Esophagus squamous epithelium (tissue), 5 donors: ENCODE results near the gene HEPACAM2. TPM values are rescaled to one million over a fixed set of nuclear protein-coding genes. Genes with fewer than 3 reads are reported as not detected.

Experiments
- DNase-seq: peaks from one replicate; lab custom pipeline; 2025; lab: John Stamatoyannopoulos, UW
- H3K27ac ChIP-seq, 4 donors: fragments of 200-600 bp; sonication (generic); one replicate each; pipeline ENCODE4 v1.5.1; 2016 to 2019; ENCODE audit warnings: mild to moderate bottlenecking in 1 of 4
- H3K27me3 ChIP-seq, 4 donors: fragments of 200-600 bp; sonication (generic); 1 replicate in 3 of 4; 2 replicates in 1 of 4; pipeline versions ENCODE4 v1.5.1 to v1.6.0; 2017 to 2021; ENCODE audit warnings: antibody characterized with exemption in 1 of 4
- H3K36me3 ChIP-seq, 3 donors: fragments of 200-600 bp; sonication (generic); one replicate each; pipeline ENCODE4 v1.5.1; 2016 to 2019
- H3K4me1 ChIP-seq, 3 donors: fragments of 200-600 bp; sonication (generic); one replicate each; pipeline ENCODE4 v1.5.1; 2017 to 2019
- H3K4me3 ChIP-seq, 4 donors: fragments of 200-600 bp; sonication (generic); 1 replicate in 3 of 4; 2 replicates in 1 of 4; pipeline ENCODE4 v1.5.1; 2016 to 2019; ENCODE audit warnings: mild to moderate bottlenecking in 2 of 4, moderate library complexity in 1 of 4
- H3K9me3 ChIP-seq, 3 donors: fragments of 200-600 bp; sonication (generic); one replicate each; pipeline ENCODE4 v1.5.1; 2016 to 2019
- POLR2A ChIP-seq, 4 donors: fragments of 450-650 bp; IDR thresholded peaks; one replicate each; pipeline ENCODE4 v1.6.1; 2017; ENCODE audit warnings: antibody characterized with exemption in 4 of 4, mild to moderate bottlenecking in 4 of 4, moderate library complexity in 3 of 4
- WGBS, 2 donors: methylation state at CpG; one replicate each; pipeline ENCODE4 v1.1.5; 2018; 5-methylcytosine and 5-hydroxymethylcytosine counted together
- intact Hi-C: fragments of 100-400 bp; cut with DNase I; formaldehyde crosslinking; loops from one replicate; pipeline ENCODE4 v1.15.0; 2022
- total RNA-seq, 4 donors: library from RNA; depleted of rRNA; stranded (reverse); fragments of >200 nt; gene quantifications; one replicate each; pipeline ENCODE4 v1.1.0, GENCODE V29; 2016
- TF ChIP-seq, protein P1 (sequence below), 6 experiments: fragments of 450-650 bp in 4 of 6; fragments of 200-600 bp in 2 of 6; sonication (generic) in 2 of 6; IDR thresholded peaks; one replicate each; pipeline ENCODE4 v1.5.1; 2016 to 2019; ENCODE audit warnings: antibody characterized with exemption in 6 of 6, mild to moderate bottlenecking in 4 of 6, moderate library complexity in 4 of 6
- donor health status: DM: yes; HTN: yes; CAD: no.

HEPACAM2 gene
- total RNA-seq, 4 donors from 2014 or later, result not detected

DNA sequence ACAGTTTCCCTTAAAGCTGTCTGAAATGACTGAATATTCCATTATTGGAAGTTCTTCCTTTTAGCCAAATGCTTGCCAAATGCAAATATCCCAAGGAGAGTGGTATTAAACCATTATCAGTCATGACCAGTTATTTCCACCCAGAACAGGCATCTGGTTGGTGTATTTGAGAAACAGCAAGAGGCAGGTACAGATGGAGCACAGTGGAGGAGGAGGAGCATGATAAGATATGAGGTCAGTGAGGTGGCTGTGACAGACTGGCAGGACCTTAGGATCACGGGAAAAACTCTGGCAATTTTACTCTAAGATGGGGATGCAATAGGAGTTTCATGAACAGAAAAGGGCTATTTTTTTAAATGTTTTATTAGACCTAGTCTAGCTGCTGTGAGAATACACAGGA lies 6.4 kb downstream of the HEPACAM2 start:
- Histone ChIP-seq H3K4me1 (no peaks in the 10 kb centered on the region), H3K9me3 (no peaks in the 10 kb centered on the region), H3K27me3 (peaks cover 0 to 13% (median 0%) of the 10 kb centered on the region in 4 donors), H3K27ac (no peak overlapping the region), H3K4me3 (no peak overlapping the region), H3K36me3 (no peaks in the 10 kb centered on the region)
- no peak for DNase-seq
- intact Hi-C loops, result no loop called here
- TF ChIP-seq, protein P1, sequence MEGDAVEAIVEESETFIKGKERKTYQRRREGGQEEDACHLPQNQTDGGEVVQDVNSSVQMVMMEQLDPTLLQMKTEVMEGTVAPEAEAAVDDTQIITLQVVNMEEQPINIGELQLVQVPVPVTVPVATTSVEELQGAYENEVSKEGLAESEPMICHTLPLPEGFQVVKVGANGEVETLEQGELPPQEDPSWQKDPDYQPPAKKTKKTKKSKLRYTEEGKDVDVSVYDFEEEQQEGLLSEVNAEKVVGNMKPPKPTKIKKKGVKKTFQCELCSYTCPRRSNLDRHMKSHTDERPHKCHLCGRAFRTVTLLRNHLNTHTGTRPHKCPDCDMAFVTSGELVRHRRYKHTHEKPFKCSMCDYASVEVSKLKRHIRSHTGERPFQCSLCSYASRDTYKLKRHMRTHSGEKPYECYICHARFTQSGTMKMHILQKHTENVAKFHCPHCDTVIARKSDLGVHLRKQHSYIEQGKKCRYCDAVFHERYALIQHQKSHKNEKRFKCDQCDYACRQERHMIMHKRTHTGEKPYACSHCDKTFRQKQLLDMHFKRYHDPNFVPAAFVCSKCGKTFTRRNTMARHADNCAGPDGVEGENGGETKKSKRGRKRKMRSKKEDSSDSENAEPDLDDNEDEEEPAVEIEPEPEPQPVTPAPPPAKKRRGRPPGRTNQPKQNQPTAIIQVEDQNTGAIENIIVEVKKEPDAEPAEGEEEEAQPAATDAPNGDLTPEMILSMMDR (IDR thresholded peaks at IDR 0.05), result no peak
- 65 to 86% methylated on average over 1 of the region's 1 CpG for WGBS, 2 donors

DNA sequence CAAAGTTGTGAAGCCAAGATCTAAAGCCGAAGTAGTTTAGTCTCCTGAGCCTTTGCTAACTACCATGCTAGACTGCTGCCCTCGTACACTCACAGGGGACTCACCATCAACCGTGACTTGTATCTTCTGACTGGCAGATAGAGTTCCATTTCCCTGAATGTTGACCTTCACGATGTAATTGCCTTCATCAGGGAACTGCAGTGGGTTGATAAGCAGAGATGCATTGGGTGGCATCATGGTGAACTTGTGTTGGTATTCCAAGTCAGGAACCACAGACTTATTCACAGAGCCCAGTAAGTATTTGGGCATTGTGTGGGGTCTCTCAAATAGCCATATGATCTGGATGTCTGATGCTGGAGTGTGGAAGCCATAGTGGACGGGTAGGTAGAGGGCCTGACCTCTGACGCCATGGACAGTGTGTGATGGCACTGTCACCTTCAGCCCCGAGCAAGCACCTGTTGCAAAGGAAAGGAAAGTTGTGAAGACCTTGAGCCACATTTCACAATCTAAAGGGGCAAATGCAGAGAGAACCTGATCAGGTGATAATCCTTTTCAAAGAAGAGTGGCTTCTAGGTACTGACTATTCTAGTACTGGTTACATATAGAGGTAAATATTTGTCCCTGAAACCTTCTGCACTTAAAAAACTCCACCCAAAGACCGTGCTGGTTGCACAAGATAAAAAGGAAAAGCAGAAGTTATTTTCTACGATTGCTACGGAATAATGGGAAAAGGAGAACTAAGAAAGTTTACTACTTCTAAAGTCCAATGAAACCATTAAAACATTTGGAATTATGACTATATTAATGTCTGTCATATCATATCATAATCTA lies 7.1 kb downstream of the HEPACAM2 start:
- DNase-seq, result no peak
- no peak for TF ChIP-seq POLR2A (IDR thresholded peaks at IDR 0.05)
- TF ChIP-seq, protein P1 (IDR thresholded peaks at IDR 0.05), result no peak
- Histone ChIP-seq H3K4me1 (no peaks in the 10 kb centered on the region), H3K27me3 (peaks cover 0 to 13% (median 0%) of the 10 kb centered on the region in 4 donors), H3K9me3 (no peaks in the 10 kb centered on the region), H3K4me3 (no peak overlapping the region), H3K36me3 (no peaks in the 10 kb centered on the region), H3K27ac (no peak overlapping the region)
- WGBS, 2 donors, result 71 to 73% methylated on average over 10 of the region's 10 CpGs
- intact Hi-C loops, result no loop called here

DNA sequence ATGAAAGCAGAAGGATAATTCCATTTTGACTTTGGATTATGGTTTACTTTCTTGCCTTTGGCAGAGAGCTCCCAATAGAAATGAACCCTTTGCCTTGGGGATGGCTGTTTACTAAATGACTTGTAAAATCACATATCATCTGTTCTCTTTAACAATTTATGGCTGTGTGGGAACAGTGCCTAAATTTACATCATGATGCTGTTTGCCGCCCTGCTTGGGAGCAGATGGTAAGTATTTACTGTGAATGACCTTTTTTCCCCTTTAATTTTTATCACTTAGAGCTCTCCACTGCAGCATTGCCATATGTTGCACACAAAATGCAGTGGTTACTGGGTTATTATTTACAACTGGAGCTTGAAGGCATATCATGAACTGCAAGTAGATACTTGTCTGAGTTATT lies 13.4 kb downstream of the HEPACAM2 start:
- intact Hi-C loops, result no loop called here
- TF ChIP-seq, protein P1 (IDR thresholded peaks at IDR 0.05), result no peak
- TF ChIP-seq POLR2A (IDR thresholded peaks at IDR 0.05), result no peak

GRCh38 chr7:93211228-93211818 lies 14.9 kb downstream of the HEPACAM2 start:
- Histone ChIP-seq H3K27ac (no peak overlapping the region), H3K4me3 (no peak overlapping the region), H3K9me3 (no peaks in the 10 kb centered on the region), H3K27me3 (peaks cover 0 to 5% (median 0%) of the 10 kb centered on the region in 4 donors), H3K36me3 (no peaks in the 10 kb centered on the region), H3K4me1 (no peaks in the 10 kb centered on the region)
- DNase-seq, result no peak
- TF ChIP-seq, protein P1 (IDR thresholded peaks at IDR 0.05), result no peak
- no peak for TF ChIP-seq POLR2A (IDR thresholded peaks at IDR 0.05)
- WGBS, 2 donors, result 74% methylated on average over 5 of the region's 5 CpGs
- intact Hi-C loops, result no loop called here

More for the DNA sequence above, 13.4 kb downstream of the HEPACAM2 start:
- Histone ChIP-seq H3K9me3 (no peaks in the 10 kb centered on the region), H3K4me1 (no peaks in the 10 kb centered on the region), H3K27ac (no peak overlapping the region), H3K4me3 (no peak overlapping the region), H3K27me3 (peaks cover 0 to 5% (median 0%) of the 10 kb centered on the region in 4 donors), H3K36me3 (no peaks in the 10 kb centered on the region)
- WGBS, 2 donors, result 30 to 55% methylated on average over 1 of the region's 1 CpG
- DNase-seq, result no peak

GRCh38 chr7:93205046-93205445 lies 21.2 kb downstream of the HEPACAM2 start:
- intact Hi-C loops, result no loop called here
- Histone ChIP-seq H3K27ac (no peak overlapping the region), H3K4me3 (no peak overlapping the region), H3K4me1 (no peaks in the 10 kb centered on the region), H3K9me3 (no peaks in the 10 kb centered on the region), H3K27me3 (no peaks in the 10 kb centered on the region), H3K36me3 (no peaks in the 10 kb centered on the region)
- no peak for TF ChIP-seq POLR2A (IDR thresholded peaks at IDR 0.05)
- TF ChIP-seq, protein P1 (IDR thresholded peaks at IDR 0.05), result no peak
- DNase-seq, result no peak
- WGBS, 2 donors, result 50 to 53% methylated on average over 2 of the region's 2 CpGs
